ENCODE data around the gene EMILIN1. TPM values are rescaled to one million over a fixed set of nuclear protein-coding genes. Genes with fewer than 3 reads are reported as not detected.

The EMILIN1 gene
- total RNA-seq, 1 experiment from 2014 or later, result 0.19 TPM

DNA sequence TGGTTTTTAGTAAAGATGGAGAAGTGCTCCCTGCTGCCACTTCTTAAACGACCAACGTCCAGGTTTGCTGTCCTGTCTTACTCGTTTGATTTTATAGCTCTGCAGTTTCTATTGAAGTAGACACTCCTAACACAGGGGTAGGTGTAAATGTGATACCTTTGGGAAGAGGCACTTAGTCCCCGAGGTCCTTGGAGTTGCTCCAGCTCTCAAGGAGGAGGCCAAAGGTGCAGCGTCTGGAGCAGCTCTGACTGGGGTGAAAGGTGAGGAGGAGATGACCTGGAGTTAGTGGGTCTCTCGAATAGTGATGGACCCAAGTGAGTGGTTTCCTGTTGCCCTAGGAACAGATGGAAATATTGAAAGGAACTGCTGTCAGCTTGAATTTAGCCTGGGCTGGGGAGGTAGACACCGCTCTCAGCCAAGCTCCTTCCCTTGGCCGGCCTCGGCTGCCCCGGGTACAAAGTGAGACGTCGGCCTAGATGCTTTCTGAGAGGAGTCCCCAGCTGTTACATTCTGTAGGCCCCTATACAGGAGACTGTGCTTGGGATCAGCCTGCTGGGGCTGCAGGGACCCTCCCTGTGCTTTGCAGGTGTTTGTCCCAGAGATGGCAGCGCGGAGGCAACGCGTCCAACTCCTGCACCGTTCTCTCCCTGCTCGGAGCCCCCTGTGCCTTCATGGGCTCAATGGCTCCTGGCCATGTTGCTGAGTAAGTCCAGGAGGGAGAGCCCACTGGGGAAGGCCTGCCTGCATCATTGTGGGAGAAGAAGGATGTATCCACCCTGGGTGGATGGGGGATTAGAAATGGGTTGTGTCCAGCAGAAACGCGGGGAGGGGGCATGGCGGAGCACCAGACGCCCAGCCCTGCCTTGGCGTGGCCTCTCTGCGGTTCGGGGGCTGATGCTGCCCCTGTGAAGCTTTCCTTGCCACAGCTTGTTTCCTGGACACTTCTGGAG is 13.6 kb downstream of the EMILIN1 start:
- no peak for DNase-seq
- TF ChIP-seq CTCF (IDR thresholded peaks at IDR 0.05; ENCODE audit: unreplicated experiment), result no peak
- BruUV-seq (replicated peaks), result no TSS peak
- Mint-ChIP-seq H3K36me3 (ENCODE audit: insufficient read depth, unreplicated experiment) (peaks cover 3% of the 10 kb centered on the region), H3K9me3 (ENCODE audit: low read depth, unreplicated experiment) (no peaks in the 10 kb centered on the region), H3K4me3 (ENCODE audit: low read depth, unreplicated experiment) (no peak overlapping the region), H3K27ac (ENCODE audit: unreplicated experiment) (no peak overlapping the region), H3K27me3 (ENCODE audit: unreplicated experiment) (no peaks in the 10 kb centered on the region), H3K4me1 (ENCODE audit: low read depth, unreplicated experiment) (peaks cover 17% of the 10 kb centered on the region)
- CTCF ChIA-PET, result no interaction called here
- intact Hi-C loops (cut with micrococcal nuclease; ENCODE audit: unreplicated experiment), result no loop called here

- Mint-ChIP-seq H3K36me3 (ENCODE audit: insufficient read depth, unreplicated experiment) (no peaks in the 10 kb centered on the region), H3K27ac (ENCODE audit: unreplicated experiment) (no peak overlapping the region), H3K9me3 (ENCODE audit: low read depth, unreplicated experiment) (no peaks in the 10 kb centered on the region), H3K4me3 (ENCODE audit: low read depth, unreplicated experiment) (no peak overlapping the region), H3K27me3 (ENCODE audit: unreplicated experiment) (no peaks in the 10 kb centered on the region), H3K4me1 (ENCODE audit: low read depth, unreplicated experiment) (peaks cover 12% of the 10 kb centered on the region)
- CTCF ChIA-PET, result no interaction called here
- no peak for DNase-seq
- BruUV-seq (replicated peaks), result no TSS peak
- intact Hi-C loops (cut with micrococcal nuclease; ENCODE audit: unreplicated experiment), result no loop called here
- no peak for TF ChIP-seq CTCF (IDR thresholded peaks at IDR 0.05; ENCODE audit: unreplicated experiment)
Measured at GRCh38 chr2:27092696-27093429, 14.4 kb downstream of the EMILIN1 start.

GRCh38 chr2:27093430-27094352 is 15.3 kb downstream of the EMILIN1 start:
- DNase-seq, result no peak
- Mint-ChIP-seq H3K27me3 (ENCODE audit: unreplicated experiment) (no peaks in the 10 kb centered on the region), H3K36me3 (ENCODE audit: insufficient read depth, unreplicated experiment) (no peaks in the 10 kb centered on the region), H3K4me3 (ENCODE audit: low read depth, unreplicated experiment) (no peak overlapping the region), H3K4me1 (ENCODE audit: low read depth, unreplicated experiment) (peaks cover 12% of the 10 kb centered on the region), H3K27ac (ENCODE audit: unreplicated experiment) (no peak overlapping the region), H3K9me3 (ENCODE audit: low read depth, unreplicated experiment) (no peaks in the 10 kb centered on the region)
- CTCF ChIA-PET, result interaction anchor here (0.9 kb wide), 1 partner anchor 12 kb away, joined by 3 read pairs; no protein-coding TSS in a partner anchor
- no peak for TF ChIP-seq CTCF (IDR thresholded peaks at IDR 0.05; ENCODE audit: unreplicated experiment)
- intact Hi-C loops (cut with micrococcal nuclease; ENCODE audit: unreplicated experiment), result no loop called here
- BruUV-seq (replicated peaks), result no TSS peak
